Measurements from ENCODE around the gene LBX1.

Gene LBX1

DNA sequence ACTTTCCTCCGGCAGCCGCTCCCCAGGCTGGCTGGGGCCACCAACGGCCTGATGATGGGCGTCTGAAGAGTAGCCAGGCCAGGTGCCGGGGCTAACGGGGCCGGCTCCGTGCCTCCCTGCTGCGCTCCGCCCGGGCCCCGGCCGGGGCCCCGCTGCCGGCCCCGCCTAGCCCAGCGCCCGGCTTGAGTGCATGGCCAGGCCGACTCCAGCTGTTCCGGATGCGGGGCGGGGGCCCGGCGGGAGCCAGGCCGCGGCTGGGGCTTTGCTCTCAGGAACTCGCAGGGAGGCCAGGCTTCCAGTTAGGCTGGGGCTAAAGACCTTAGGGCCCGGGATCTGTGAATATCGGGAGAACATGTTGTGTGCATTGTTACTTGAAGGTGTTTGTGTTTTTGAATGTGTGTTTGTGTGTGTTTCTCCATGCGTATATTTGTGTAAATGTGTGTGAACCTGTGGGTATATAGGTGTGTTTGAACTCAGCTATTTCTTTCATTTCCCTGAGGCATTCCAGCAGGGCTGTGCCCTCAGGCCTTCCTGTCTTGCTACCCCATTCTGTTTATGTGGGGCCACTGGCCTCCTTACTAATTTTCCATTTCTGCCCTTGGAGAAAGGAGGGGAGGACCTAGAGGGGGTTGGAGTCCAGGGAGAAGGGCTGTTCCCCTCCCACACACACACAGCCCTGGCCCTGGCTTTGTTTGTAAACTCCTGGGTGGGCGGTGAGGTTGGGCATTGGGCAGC is 1.1 kb upstream of the LBX1 start:
- no peak for DNase-seq (ENCODE audit: low read depth)
- TF ChIP-seq CTCF (conservative IDR thresholded peaks at IDR 0.05; ENCODE audit: low read depth, low read length), result no peak
- no peak overlapping the region for H3K4me3 ChIP-seq (ENCODE audit: low read length)

- no peak for DNase-seq (ENCODE audit: low read depth)
- no peak for TF ChIP-seq CTCF (conservative IDR thresholded peaks at IDR 0.05; ENCODE audit: low read depth, low read length)
- H3K4me3 ChIP-seq (ENCODE audit: low read length), result no peak overlapping the region
Observed at GRCh38 chr10:101228966-101229265, 347 bp downstream of the LBX1 start.

DNA sequence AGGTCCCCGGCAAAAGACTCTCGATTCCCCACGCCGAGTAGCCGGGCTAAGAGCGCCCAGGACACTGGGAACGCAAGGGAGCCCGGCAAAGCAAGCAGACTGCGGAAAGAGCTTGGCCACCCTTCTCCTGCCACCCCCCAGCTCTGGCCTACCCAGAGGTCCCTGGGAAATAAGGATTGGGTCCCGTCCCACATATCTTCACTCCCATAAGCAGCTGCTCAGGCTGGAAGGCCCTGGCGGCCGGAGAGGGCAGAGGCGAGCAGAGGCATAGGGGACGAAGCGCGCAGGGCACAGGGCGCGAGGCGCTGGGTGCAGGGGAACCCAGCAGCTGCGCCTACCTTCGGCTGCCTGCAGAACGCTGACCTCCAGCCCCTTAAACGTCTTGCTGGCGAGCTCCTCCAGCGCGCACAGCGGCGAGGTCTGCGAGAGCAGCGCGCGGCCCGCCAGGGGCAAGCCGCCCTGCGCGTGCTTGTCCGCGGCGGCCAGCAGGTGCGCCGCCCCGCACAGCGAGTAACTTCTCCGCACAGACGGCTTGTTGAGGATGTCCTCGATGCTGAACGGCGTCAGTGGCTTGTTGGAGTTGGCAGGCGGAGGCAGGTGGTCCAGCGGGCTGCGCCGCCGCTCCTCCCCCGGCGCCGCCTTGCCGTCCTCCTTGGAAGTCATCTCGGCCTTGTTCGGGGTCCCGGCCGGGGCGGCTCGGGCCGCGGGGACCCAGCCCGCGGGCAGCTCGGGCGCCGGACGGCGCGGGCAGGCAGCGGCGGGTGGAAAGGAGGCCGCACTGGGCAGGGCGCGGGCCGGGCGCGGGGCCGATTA is 904 bp downstream of the LBX1 start:
- no peak overlapping the region for H3K4me3 ChIP-seq (ENCODE audit: low read length)
- no peak for TF ChIP-seq CTCF (conservative IDR thresholded peaks at IDR 0.05; ENCODE audit: low read depth, low read length)
- DNase-seq (ENCODE audit: low read depth), result no peak

DNA sequence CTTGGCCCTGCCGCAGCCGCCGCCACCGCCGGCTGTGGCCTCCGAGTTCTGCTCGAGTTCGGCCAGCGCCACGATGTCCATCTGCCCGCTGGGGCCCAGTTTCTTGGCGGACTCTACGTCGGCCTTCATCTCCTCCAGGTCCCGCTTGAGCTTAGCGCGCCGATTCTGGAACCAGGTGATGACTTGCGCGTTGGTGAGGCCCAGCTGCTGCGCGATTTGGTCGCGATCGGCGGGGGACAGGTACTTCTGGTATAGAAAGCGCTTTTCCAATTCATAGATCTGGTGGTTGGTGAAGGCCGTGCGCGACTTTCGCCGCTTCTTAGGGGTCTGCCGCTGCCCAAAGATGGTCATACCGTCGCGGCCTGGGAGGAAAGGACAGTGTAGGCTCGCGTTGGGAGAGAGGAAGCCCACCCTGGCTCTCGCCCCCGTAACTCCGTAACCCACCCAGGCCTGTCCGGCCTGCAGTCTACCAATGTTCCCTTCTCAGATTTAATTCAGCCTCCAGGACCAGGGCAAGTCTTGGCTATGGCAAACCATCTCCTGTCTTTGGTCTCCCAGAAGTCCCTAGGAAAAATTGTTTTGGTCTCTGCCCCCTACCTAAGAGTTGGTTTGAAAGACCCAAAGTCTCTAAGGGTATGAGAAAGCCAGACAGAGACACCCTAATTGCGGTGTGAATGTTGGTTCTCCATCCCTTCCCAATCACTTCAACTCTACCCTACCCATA is 1.7 kb downstream of the LBX1 start:
- TF ChIP-seq CTCF (conservative IDR thresholded peaks at IDR 0.05; ENCODE audit: low read depth, low read length), result no peak
- no peak overlapping the region for H3K4me3 ChIP-seq (ENCODE audit: low read length)
- DNase-seq (ENCODE audit: low read depth), result no peak

GRCh38 chr10:101226491-101227428 is 2.5 kb downstream of the LBX1 start:
- H3K4me3 ChIP-seq (ENCODE audit: low read length), result no peak overlapping the region
- no peak for TF ChIP-seq CTCF (conservative IDR thresholded peaks at IDR 0.05; ENCODE audit: low read depth, low read length)
- no peak for DNase-seq (ENCODE audit: low read depth)

- no peak overlapping the region for H3K4me3 ChIP-seq (ENCODE audit: low read length)
- DNase-seq (ENCODE audit: low read depth), result no peak
- TF ChIP-seq CTCF (conservative IDR thresholded peaks at IDR 0.05; ENCODE audit: low read depth, low read length), result no peak
Observed at GRCh38 chr10:101225846-101226421, 3.3 kb downstream of the LBX1 start.
